Progenitor cell of endocrine pancreas (in vitro differentiated cells): ENCODE results near the gene NKPD1. TPM values are rescaled to one million over a fixed set of nuclear protein-coding genes. Genes with fewer than 3 reads are reported as not detected.

Experiments
- DNase-seq: peaks from one replicate; pipeline ENCODE4 v3.0.0; 2021; ENCODE audit warnings: low spot score; ENCODE audit not compliant: unreplicated experiment
- H3K27ac Mint-ChIP-seq: 2 replicates; pipeline ENCODE4 v1.8.0; 2021; ENCODE audit warnings: mild to moderate bottlenecking, moderate library complexity, mixed read lengths
- H3K27me3 Mint-ChIP-seq: 2 replicates; pipeline ENCODE4 v1.8.0; 2021; ENCODE audit warnings: mixed read lengths
- H3K36me3 Mint-ChIP-seq: 2 replicates; pipeline ENCODE4 v1.8.0; 2022; ENCODE audit warnings: mixed read lengths; ENCODE audit not compliant: insufficient read depth
- H3K4me1 Mint-ChIP-seq: 2 replicates; pipeline ENCODE4 v1.8.0; 2021; ENCODE audit warnings: low read depth, mixed read lengths
- H3K4me3 Mint-ChIP-seq: 2 replicates; pipeline ENCODE4 v1.8.0; 2021; ENCODE audit warnings: low read depth, mild to moderate bottlenecking, moderate library complexity, mixed read lengths
- H3K9me3 Mint-ChIP-seq: 2 replicates; pipeline ENCODE4 v1.8.0; 2021; ENCODE audit warnings: low read depth, mixed read lengths
- CTCF ChIP-seq: fragments of 200-600 bp; sonication (generic); IDR thresholded peaks from one replicate; pipeline ENCODE4 v1.5.0; 2021; ENCODE audit warnings: antibody characterized with exemption, mild to moderate bottlenecking; ENCODE audit not compliant: unreplicated experiment
- total RNA-seq: library from RNA; stranded (reverse); gene quantifications from 2 replicates; pipeline ENCODE4 v1.2.1, GENCODE V29; 2021

The NKPD1 gene
- total RNA-seq, 1 donor from 2014 or later = 0.34 TPM

- Mint-ChIP-seq H3K27ac (peak overlapping the region; percentile 69), H3K27me3 (no peaks in the 10 kb centered on the region), H3K36me3 (no peaks in the 10 kb centered on the region), H3K9me3 (no peaks in the 10 kb centered on the region), H3K4me1 (peaks cover 33% of the 10 kb centered on the region), H3K4me3 (no peak overlapping the region)
- DNase-seq = no peak
- TF ChIP-seq CTCF = no peak
Measured at GRCh38 chr19:45112111-45112827, 48.5 kb downstream of the NKPD1 start.

Other genes with a start within 250 kb of the NKPD1 start
- 85.5 and 89.4 TPM in 2 replicates for gene APOC1, start 246.4 kb downstream of the NKPD1 start, total RNA-seq
- gene APOC4, start 218.7 kb downstream of the NKPD1 start, total RNA-seq = not detected in 2 replicates
- not detected in 2 replicates for gene APOC2, start 214.9 kb downstream of the NKPD1 start, total RNA-seq
- 95.5 and 98.8 TPM in 2 replicates for gene CLPTM1, start 205.6 kb downstream of the NKPD1 start, total RNA-seq
- gene RELB, start 159.5 kb downstream of the NKPD1 start, total RNA-seq = 6.2 and 6.8 TPM in 2 replicates
- 111 and 123 TPM in 2 replicates for gene CLASRP, start 121.9 kb downstream of the NKPD1 start, total RNA-seq
- 1.1 and 1.3 TPM in 2 replicates for gene ZNF296, start 84.5 kb downstream of the NKPD1 start, total RNA-seq
- 29.8 and 39.4 TPM in 2 replicates for gene GEMIN7, start 81.7 kb downstream of the NKPD1 start, total RNA-seq
- gene PPP1R37, start 67.8 kb downstream of the NKPD1 start, total RNA-seq = 44.8 and 45.8 TPM in 2 replicates
- 40.4 and 43.8 TPM in 2 replicates for gene TRAPPC6A, start 17.3 kb upstream of the NKPD1 start, total RNA-seq
- 8.7 and 9.1 TPM in 2 replicates for gene BLOC1S3, start 17.8 kb upstream of the NKPD1 start, total RNA-seq
- gene EXOC3L2, start 84.4 kb upstream of the NKPD1 start, total RNA-seq = not detected in 2 replicates
- gene MARK4, start 90.3 kb upstream of the NKPD1 start, total RNA-seq = 57.5 and 60.4 TPM in 2 replicates
- not detected in 2 replicates for gene CKM, start 161.9 kb upstream of the NKPD1 start, total RNA-seq
- gene KLC3, start 179.8 kb upstream of the NKPD1 start, total RNA-seq = 1.1 and 1.6 TPM in 2 replicates
- 60.5 and 63.8 TPM in 2 replicates for gene ERCC2, start 209.6 kb upstream of the NKPD1 start, total RNA-seq
- 24.2 and 27.2 TPM in 2 replicates for gene PPP1R13L, start 244.1 kb upstream of the NKPD1 start, total RNA-seq
- 7.4 and 8.9 TPM in 2 replicates for gene POLR1G, start 245.7 kb upstream of the NKPD1 start, total RNA-seq